ENCODE results near the gene SLC22A5. TPM values are rescaled to one million over a fixed set of nuclear protein-coding genes. Genes with fewer than 3 reads are reported as not detected.

The SLC22A5 gene
- total and polyA plus RNA-seq, 9 of the 15 experiments (the other 6 are each of a cell fraction or from before 2014, with no cell fraction given), result 3.0 to 16.6 (median 8.3) TPM

DNA sequence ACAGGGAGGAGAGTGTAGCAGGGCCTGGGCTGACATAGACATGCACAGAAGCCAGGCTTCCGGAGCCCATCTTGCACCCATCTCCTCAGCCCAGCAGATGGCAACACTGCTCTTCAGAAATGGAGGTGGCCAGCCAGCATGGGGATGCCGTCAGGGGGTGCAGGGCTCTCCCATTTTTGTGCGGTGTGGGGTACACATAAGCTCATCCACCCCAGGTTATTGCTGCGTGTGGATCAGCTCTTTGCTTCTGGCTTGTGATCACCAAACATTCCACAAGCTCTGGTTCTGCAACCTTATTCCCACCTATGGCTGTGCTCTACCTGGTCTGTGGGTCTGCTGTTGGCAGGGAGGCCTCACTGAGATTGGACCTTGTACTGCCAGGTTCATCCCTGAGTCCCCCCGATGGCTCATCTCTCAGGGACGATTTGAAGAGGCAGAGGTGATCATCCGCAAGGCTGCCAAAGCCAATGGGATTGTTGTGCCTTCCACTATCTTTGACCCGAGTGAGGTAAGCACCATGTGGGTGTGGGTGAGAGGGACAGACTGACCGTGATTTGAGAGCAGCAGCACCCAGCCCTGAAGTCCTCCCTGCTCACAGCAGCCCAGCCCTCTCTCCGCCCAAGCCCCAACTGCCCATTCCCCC is 17.3 kb downstream of the SLC22A5 start:
- WGBS (ENCODE audit: insufficient coverage, low coverage, missing lambda C conversion rate), result 47% methylated on average over 10 of the region's 10 CpGs
- POLR2A ChIA-PET, result interaction anchor here (0.7 kb wide), 2 partner anchors 15 to 118 kb away, joined by 4 read pairs; no protein-coding TSS in a partner anchor
- ATAC-seq (peak; percentile 96), FAIRE-seq (peak; percentile 74), DNase-seq (ENCODE audit: extremely low read depth in 1 of 4, low spot score in 3 of 4) (peak; percentile 51 to 74 (median 67))
- peaks cover 62% of the 10 kb centered on the region for H3K36me3 ChIP-seq (ENCODE audit: control insufficient read depth, insufficient read depth, low read length)
- H3K4me2 ChIP-seq (ENCODE audit: insufficient read depth, low read length), result no peak overlapping the region
- no peaks in the 10 kb centered on the region for H3K9me1 ChIP-seq (ENCODE audit: control insufficient read depth, insufficient read depth, low read length)
- no peak overlapping the region for H3K4me3 ChIP-seq
- no TSS peak for BruUV-seq (replicated peaks)
- no peaks in the 10 kb centered on the region for H3K9me3 ChIP-seq (replicated peaks; ENCODE audit: control insufficient read depth, insufficient read depth, low read depth, low read length)
- intact Hi-C loops (cut with micrococcal nuclease) (loop anchor here (1.0 to 10.0 kb wide), 3 partner anchors 115 to 322 kb away; partner anchors contain the start of gene IL3), in situ Hi-C loops (cut with MboI) (loop anchor here (10.0 to 25.0 kb wide), 2 partner anchors 108 to 324 kb away; partner anchors contain the start of genes CSF2, IL3 and IRF1)
- H2AFZ ChIP-seq (ENCODE audit: low read depth, low read length), result no peak overlapping the region
- peaks cover 10 to 12% of the 10 kb centered on the region in 2 experiments; a peak in 3 of 5 replicates for H3K4me1 ChIP-seq (replicated peaks in 1 of 2; ENCODE audit: control insufficient read depth in 2 of 2, insufficient read depth in 2 of 2, low read length in 2 of 2)
- peak overlapping the region in 1 of 2 experiments; percentile 55; a peak in 1 of 4 replicates for H3K9ac ChIP-seq (ENCODE audit: insufficient read depth in 1 of 2, low read depth in 2 of 2, low read length in 2 of 2)
- CTCF ChIA-PET (ENCODE audit: low intra/inter-chr PET ratio), result interaction anchor here (0.6 to 3.9 kb wide), 8 partner anchors 23 to 697 kb away, joined by 3 to 79 read pairs (median 4); partner anchors contain the start of gene IRF1
- no peaks in the 10 kb centered on the region for H4K20me1 ChIP-seq (replicated peaks; ENCODE audit: control insufficient read depth, insufficient read depth, low read length)
- no peaks in the 10 kb centered on the region for H3K27me3 ChIP-seq (ENCODE audit: control insufficient read depth in 2 of 2, insufficient read depth in 2 of 2, low read length in 2 of 2)
- no peaks in the 10 kb centered on the region for H3K79me2 ChIP-seq (ENCODE audit: control insufficient read depth, insufficient read depth, low read length)
- H3K27ac ChIP-seq (ENCODE audit: extremely low read depth, low read depth, low read length), result no peak overlapping the region
- TF ChIP-seq RB1 (IDR thresholded peaks at IDR 0.05; ENCODE audit: low read depth) (peak; percentile 60), SMC3 (conservative IDR thresholded peaks at IDR 0.05; ENCODE audit: insufficient read depth, low read depth, low read length) (peak; percentile 91), ARID2 (IDR thresholded peaks at IDR 0.05) (peak; percentile 14; the same call in 1 of the 2 replicates), CEBPG (CRISPR knock-in tag; IDR thresholded peaks at IDR 0.05) (0 out of 2 replicates have a peak, but pooled peaks have one; percentile 25), CEBPG (tag; conservative IDR thresholded peaks at IDR 0.05 in 1 of 2, IDR thresholded peaks at IDR 0.05 in 1 of 2) (no peak), EGR1 (conservative IDR thresholded peaks at IDR 0.05) (0 out of 2 replicates have a peak, but pooled peaks have one; percentile 9), ETV1 (tag; conservative IDR thresholded peaks at IDR 0.05; ENCODE audit: low read depth) (peak; percentile 68), MAZ (CRISPR knock-in tag; conservative IDR thresholded peaks at IDR 0.05 in 1 of 2, IDR thresholded peaks at IDR 0.05 in 1 of 2) (0 out of 4 replicates have a peak, but pooled peaks have one; percentile 35 to 36), RAD21 (CRISPR knock-in tag; conservative IDR thresholded peaks at IDR 0.05 in 1 of 2, IDR thresholded peaks at IDR 0.05 in 1 of 2) (peak; percentile 92 to 95)
- TF ChIP-seq, protein P1, sequence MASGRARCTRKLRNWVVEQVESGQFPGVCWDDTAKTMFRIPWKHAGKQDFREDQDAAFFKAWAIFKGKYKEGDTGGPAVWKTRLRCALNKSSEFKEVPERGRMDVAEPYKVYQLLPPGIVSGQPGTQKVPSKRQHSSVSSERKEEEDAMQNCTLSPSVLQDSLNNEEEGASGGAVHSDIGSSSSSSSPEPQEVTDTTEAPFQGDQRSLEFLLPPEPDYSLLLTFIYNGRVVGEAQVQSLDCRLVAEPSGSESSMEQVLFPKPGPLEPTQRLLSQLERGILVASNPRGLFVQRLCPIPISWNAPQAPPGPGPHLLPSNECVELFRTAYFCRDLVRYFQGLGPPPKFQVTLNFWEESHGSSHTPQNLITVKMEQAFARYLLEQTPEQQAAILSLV (tag; IDR thresholded peaks at IDR 0.05), result no peak
- TF ChIP-seq, protein P2, sequence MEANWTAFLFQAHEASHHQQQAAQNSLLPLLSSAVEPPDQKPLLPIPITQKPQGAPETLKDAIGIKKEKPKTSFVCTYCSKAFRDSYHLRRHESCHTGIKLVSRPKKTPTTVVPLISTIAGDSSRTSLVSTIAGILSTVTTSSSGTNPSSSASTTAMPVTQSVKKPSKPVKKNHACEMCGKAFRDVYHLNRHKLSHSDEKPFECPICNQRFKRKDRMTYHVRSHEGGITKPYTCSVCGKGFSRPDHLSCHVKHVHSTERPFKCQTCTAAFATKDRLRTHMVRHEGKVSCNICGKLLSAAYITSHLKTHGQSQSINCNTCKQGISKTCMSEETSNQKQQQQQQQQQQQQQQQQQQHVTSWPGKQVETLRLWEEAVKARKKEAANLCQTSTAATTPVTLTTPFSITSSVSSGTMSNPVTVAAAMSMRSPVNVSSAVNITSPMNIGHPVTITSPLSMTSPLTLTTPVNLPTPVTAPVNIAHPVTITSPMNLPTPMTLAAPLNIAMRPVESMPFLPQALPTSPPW (CRISPR knock-in tag; IDR thresholded peaks at IDR 0.05), result 0 out of 2 replicates have a peak, but pooled peaks have one; percentile 14
- TF ChIP-seq, protein P3, sequence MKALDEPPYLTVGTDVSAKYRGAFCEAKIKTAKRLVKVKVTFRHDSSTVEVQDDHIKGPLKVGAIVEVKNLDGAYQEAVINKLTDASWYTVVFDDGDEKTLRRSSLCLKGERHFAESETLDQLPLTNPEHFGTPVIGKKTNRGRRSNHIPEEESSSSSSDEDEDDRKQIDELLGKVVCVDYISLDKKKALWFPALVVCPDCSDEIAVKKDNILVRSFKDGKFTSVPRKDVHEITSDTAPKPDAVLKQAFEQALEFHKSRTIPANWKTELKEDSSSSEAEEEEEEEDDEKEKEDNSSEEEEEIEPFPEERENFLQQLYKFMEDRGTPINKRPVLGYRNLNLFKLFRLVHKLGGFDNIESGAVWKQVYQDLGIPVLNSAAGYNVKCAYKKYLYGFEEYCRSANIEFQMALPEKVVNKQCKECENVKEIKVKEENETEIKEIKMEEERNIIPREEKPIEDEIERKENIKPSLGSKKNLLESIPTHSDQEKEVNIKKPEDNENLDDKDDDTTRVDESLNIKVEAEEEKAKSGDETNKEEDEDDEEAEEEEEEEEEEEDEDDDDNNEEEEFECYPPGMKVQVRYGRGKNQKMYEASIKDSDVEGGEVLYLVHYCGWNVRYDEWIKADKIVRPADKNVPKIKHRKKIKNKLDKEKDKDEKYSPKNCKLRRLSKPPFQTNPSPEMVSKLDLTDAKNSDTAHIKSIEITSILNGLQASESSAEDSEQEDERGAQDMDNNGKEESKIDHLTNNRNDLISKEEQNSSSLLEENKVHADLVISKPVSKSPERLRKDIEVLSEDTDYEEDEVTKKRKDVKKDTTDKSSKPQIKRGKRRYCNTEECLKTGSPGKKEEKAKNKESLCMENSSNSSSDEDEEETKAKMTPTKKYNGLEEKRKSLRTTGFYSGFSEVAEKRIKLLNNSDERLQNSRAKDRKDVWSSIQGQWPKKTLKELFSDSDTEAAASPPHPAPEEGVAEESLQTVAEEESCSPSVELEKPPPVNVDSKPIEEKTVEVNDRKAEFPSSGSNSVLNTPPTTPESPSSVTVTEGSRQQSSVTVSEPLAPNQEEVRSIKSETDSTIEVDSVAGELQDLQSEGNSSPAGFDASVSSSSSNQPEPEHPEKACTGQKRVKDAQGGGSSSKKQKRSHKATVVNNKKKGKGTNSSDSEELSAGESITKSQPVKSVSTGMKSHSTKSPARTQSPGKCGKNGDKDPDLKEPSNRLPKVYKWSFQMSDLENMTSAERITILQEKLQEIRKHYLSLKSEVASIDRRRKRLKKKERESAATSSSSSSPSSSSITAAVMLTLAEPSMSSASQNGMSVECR (CRISPR knock-in tag; IDR thresholded peaks at IDR 0.05), result 0 out of 2 replicates have a peak, but pooled peaks have one; percentile 45
